Measurements from ENCODE around the gene RTL1. TPM values are rescaled to one million over a fixed set of nuclear protein-coding genes. Genes with fewer than 3 reads are reported as not detected.

RTL1 gene
- polyA plus RNA-seq, 4 donors = 0.18 TPM; not detected in 3

GRCh38 chr14:100909439-100909838 is 5.9 kb upstream of the RTL1 start:
- no peaks in the 10 kb centered on the region for H3K9me3 ChIP-seq (ENCODE audit: control insufficient read depth in 2 of 2, insufficient read depth in 1 of 2, low read depth in 1 of 2, low read length in 1 of 2)
- H3K27ac ChIP-seq (ENCODE audit: low read depth in 1 of 3, low read length in 2 of 3) = no peak overlapping the region
- peaks cover 0 to 2% (median 0%) of the 10 kb centered on the region in 3 donors for H3K36me3 ChIP-seq (ENCODE audit: control insufficient read depth in 3 of 3, insufficient read depth in 2 of 3, low read depth in 1 of 3, low read length in 3 of 3)
- FAIRE-seq = no peak
- no peak for DNase-seq
- WGBS, 3 donors = 75 to 90% (median 78%) methylated on average over 9 of the region's 9 CpGs
- no peaks in the 10 kb centered on the region for H3K4me1 ChIP-seq (ENCODE audit: control insufficient read depth in 3 of 3, insufficient read depth in 2 of 3, low read depth in 1 of 3, low read length in 2 of 3)
- H3K27me3 ChIP-seq (ENCODE audit: control insufficient read depth in 3 of 3, insufficient read depth in 3 of 3, low read length in 3 of 3) = peaks cover 0 to 23% (median 0%) of the 10 kb centered on the region in 3 donors
- H3K4me3 ChIP-seq (ENCODE audit: low read depth in 1 of 3, low read length in 3 of 3) = no peak overlapping the region

GRCh38 chr14:100907240-100907639 is 3.7 kb upstream of the RTL1 start:
- DNase-seq (no peak), FAIRE-seq (no peak)
- Histone ChIP-seq H3K27me3 (ENCODE audit: control insufficient read depth in 3 of 3, insufficient read depth in 3 of 3, low read length in 3 of 3) (peaks cover 0 to 44% (median 0%) of the 10 kb centered on the region in 3 donors), H3K27ac (ENCODE audit: low read depth in 1 of 3, low read length in 2 of 3) (no peak overlapping the region), H3K4me3 (ENCODE audit: low read depth in 1 of 3, low read length in 3 of 3) (no peak overlapping the region), H3K9me3 (ENCODE audit: control insufficient read depth in 2 of 2, insufficient read depth in 1 of 2, low read depth in 1 of 2, low read length in 1 of 2) (no peaks in the 10 kb centered on the region), H3K4me1 (ENCODE audit: control insufficient read depth in 3 of 3, insufficient read depth in 2 of 3, low read depth in 1 of 3, low read length in 2 of 3) (no peaks in the 10 kb centered on the region), H3K36me3 (ENCODE audit: control insufficient read depth in 3 of 3, insufficient read depth in 2 of 3, low read depth in 1 of 3, low read length in 3 of 3) (peaks cover 0 to 5% (median 0%) of the 10 kb centered on the region in 3 donors)
- 86 to 89% (median 88%) methylated on average over 8 of the region's 8 CpGs for WGBS, 3 donors

DNA sequence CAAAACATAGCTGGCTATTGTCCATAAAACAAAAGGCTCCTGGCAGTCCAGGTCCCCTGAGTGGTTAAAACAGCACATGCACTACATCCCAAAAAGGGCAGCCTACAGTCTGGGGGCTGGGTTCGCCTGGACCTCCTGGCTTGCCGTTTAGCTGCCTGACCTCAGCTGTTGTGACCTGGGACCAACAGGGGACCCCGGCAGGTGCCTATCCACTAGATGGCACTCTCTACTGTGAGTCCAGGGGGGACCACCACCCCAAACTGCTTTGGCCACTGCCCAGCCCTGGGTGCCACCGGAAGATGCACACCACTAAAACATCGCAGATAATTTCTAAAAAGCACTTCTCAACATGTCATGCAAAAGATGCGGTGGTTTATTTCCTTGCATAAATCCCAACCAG is 2.9 kb upstream of the RTL1 start:
- WGBS, 3 donors = 61 to 66% (median 63%) methylated on average over 6 of the region's 6 CpGs
- Histone ChIP-seq H3K9me3 (ENCODE audit: control insufficient read depth in 2 of 2, insufficient read depth in 1 of 2, low read depth in 1 of 2, low read length in 1 of 2) (no peaks in the 10 kb centered on the region), H3K36me3 (ENCODE audit: control insufficient read depth in 3 of 3, insufficient read depth in 2 of 3, low read depth in 1 of 3, low read length in 3 of 3) (peaks cover 0 to 8% (median 0%) of the 10 kb centered on the region in 3 donors), H3K4me3 (ENCODE audit: low read depth in 1 of 3, low read length in 3 of 3) (no peak overlapping the region), H3K27me3 (ENCODE audit: control insufficient read depth in 3 of 3, insufficient read depth in 3 of 3, low read length in 3 of 3) (peaks cover 0 to 49% (median 0%) of the 10 kb centered on the region in 3 donors), H3K4me1 (ENCODE audit: control insufficient read depth in 3 of 3, insufficient read depth in 2 of 3, low read depth in 1 of 3, low read length in 2 of 3) (no peaks in the 10 kb centered on the region), H3K27ac (ENCODE audit: low read depth in 1 of 3, low read length in 2 of 3) (no peak overlapping the region)
- no peak for DNase-seq
- no peak for FAIRE-seq

DNA sequence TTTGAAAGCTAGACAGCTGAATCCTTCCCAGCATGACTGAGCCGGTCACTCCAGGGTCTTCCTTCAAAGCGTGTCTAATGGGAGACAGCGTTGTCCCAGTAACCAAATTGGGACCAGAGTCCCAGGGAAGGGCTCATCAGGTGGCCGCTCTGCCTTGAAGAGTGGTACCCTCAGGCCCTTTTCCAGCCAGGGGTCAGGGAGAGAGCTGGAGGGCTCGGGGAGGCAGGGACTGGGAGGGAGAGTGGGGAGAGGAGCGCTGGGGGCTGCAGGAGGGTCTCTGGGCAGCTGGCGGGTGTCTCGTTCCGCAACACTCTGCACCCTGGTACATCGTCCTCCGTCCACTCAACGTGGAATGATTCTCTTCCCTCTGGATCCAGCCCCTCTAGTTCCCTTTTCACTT is 1.6 kb upstream of the RTL1 start:
- WGBS, 3 donors = 60 to 74% (median 72%) methylated on average over 12 of the region's 12 CpGs
- Histone ChIP-seq H3K9me3 (ENCODE audit: control insufficient read depth in 2 of 2, insufficient read depth in 1 of 2, low read depth in 1 of 2, low read length in 1 of 2) (no peaks in the 10 kb centered on the region), H3K4me3 (ENCODE audit: low read depth in 1 of 3, low read length in 3 of 3) (no peak overlapping the region), H3K4me1 (ENCODE audit: control insufficient read depth in 3 of 3, insufficient read depth in 2 of 3, low read depth in 1 of 3, low read length in 2 of 3) (no peaks in the 10 kb centered on the region), H3K27ac (ENCODE audit: low read depth in 1 of 3, low read length in 2 of 3) (no peak overlapping the region), H3K27me3 (ENCODE audit: control insufficient read depth in 3 of 3, insufficient read depth in 3 of 3, low read length in 3 of 3) (peaks cover 0 to 50% (median 3%) of the 10 kb centered on the region in 3 donors), H3K36me3 (ENCODE audit: control insufficient read depth in 3 of 3, insufficient read depth in 2 of 3, low read depth in 1 of 3, low read length in 3 of 3) (peaks cover 0 to 10% (median 0%) of the 10 kb centered on the region in 3 donors)
- no peak for FAIRE-seq
- DNase-seq = no peak

- Histone ChIP-seq H3K36me3 (ENCODE audit: control insufficient read depth in 3 of 3, insufficient read depth in 2 of 3, low read depth in 1 of 3, low read length in 3 of 3) (peaks cover 0 to 10% (median 0%) of the 10 kb centered on the region in 3 donors), H3K27ac (ENCODE audit: low read depth in 1 of 3, low read length in 2 of 3) (no peak overlapping the region), H3K4me1 (ENCODE audit: control insufficient read depth in 3 of 3, insufficient read depth in 2 of 3, low read depth in 1 of 3, low read length in 2 of 3) (peaks cover 0 to 4% (median 0%) of the 10 kb centered on the region in 3 donors), H3K9me3 (ENCODE audit: control insufficient read depth in 2 of 2, insufficient read depth in 1 of 2, low read depth in 1 of 2, low read length in 1 of 2) (no peaks in the 10 kb centered on the region), H3K27me3 (ENCODE audit: control insufficient read depth in 3 of 3, insufficient read depth in 3 of 3, low read length in 3 of 3) (peaks cover 0 to 55% (median 3%) of the 10 kb centered on the region in 3 donors), H3K4me3 (ENCODE audit: low read depth in 1 of 3, low read length in 3 of 3) (no peak overlapping the region)
- DNase-seq (no peak), FAIRE-seq (no peak)
- WGBS, 3 donors = 15 to 27% (median 26%) methylated on average over 37 to 45 of the region's 45 CpGs
Observed at GRCh38 chr14:100904307-100905087, 975 bp upstream of the RTL1 start.

DNA sequence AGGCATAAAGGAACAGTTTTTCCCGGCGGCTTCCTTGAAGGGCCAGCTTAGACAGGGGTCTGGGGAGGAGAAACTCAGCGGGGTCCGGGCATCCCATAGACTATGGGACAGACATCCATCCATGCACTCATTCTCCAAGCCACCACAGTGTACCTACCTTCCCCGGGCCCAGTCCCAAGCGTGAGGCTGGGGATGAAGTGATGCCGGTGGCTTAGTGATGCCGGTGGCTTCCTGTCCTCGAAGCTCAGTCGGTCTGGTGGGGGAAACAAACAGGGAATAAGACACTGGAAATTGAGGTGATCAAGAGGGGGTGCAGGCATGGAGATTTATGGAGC is 421 bp downstream of the RTL1 start:
- Histone ChIP-seq H3K27ac (ENCODE audit: low read depth in 1 of 3, low read length in 2 of 3) (no peak overlapping the region), H3K4me1 (ENCODE audit: control insufficient read depth in 3 of 3, insufficient read depth in 2 of 3, low read depth in 1 of 3, low read length in 2 of 3) (peaks cover 0 to 4% (median 0%) of the 10 kb centered on the region in 3 donors), H3K36me3 (ENCODE audit: control insufficient read depth in 3 of 3, insufficient read depth in 2 of 3, low read depth in 1 of 3, low read length in 3 of 3) (peaks cover 0 to 13% (median 0%) of the 10 kb centered on the region in 3 donors), H3K4me3 (ENCODE audit: low read depth in 1 of 3, low read length in 3 of 3) (no peak overlapping the region), H3K27me3 (ENCODE audit: control insufficient read depth in 3 of 3, insufficient read depth in 3 of 3, low read length in 3 of 3) (peaks cover 0 to 64% (median 3%) of the 10 kb centered on the region in 3 donors), H3K9me3 (ENCODE audit: control insufficient read depth in 2 of 2, insufficient read depth in 1 of 2, low read depth in 1 of 2, low read length in 1 of 2) (no peaks in the 10 kb centered on the region)
- no peak for FAIRE-seq
- no peak for DNase-seq
- 65 to 86% (median 81%) methylated on average over 10 of the region's 10 CpGs for WGBS, 3 donors

- Histone ChIP-seq H3K36me3 (ENCODE audit: control insufficient read depth in 3 of 3, insufficient read depth in 2 of 3, low read depth in 1 of 3, low read length in 3 of 3) (peaks cover 0 to 13% (median 0%) of the 10 kb centered on the region in 3 donors), H3K4me1 (ENCODE audit: control insufficient read depth in 3 of 3, insufficient read depth in 2 of 3, low read depth in 1 of 3, low read length in 2 of 3) (peaks cover 0 to 4% (median 0%) of the 10 kb centered on the region in 3 donors), H3K27me3 (ENCODE audit: control insufficient read depth in 3 of 3, insufficient read depth in 3 of 3, low read length in 3 of 3) (peaks cover 0 to 64% (median 3%) of the 10 kb centered on the region in 3 donors), H3K27ac (ENCODE audit: low read depth in 1 of 3, low read length in 2 of 3) (no peak overlapping the region), H3K4me3 (ENCODE audit: low read depth in 1 of 3, low read length in 3 of 3) (no peak overlapping the region), H3K9me3 (ENCODE audit: control insufficient read depth in 2 of 2, insufficient read depth in 1 of 2, low read depth in 1 of 2, low read length in 1 of 2) (no peaks in the 10 kb centered on the region)
- 45 to 63% (median 57%) methylated on average over 18 of the region's 18 CpGs for WGBS, 3 donors
- DNase-seq (no peak), FAIRE-seq (no peak)
Observed at GRCh38 chr14:100902295-100903133, 1.0 kb downstream of the RTL1 start.

- H3K27ac ChIP-seq (ENCODE audit: low read depth in 1 of 3, low read length in 2 of 3) = no peak overlapping the region
- DNase-seq (no peak), FAIRE-seq (no peak)
- H3K4me1 ChIP-seq (ENCODE audit: control insufficient read depth in 3 of 3, insufficient read depth in 2 of 3, low read depth in 1 of 3, low read length in 2 of 3) = peaks cover 0 to 4% (median 0%) of the 10 kb centered on the region in 3 donors
- peaks cover 2 to 58% (median 3%) of the 10 kb centered on the region in 3 donors for H3K27me3 ChIP-seq (ENCODE audit: control insufficient read depth in 3 of 3, insufficient read depth in 3 of 3, low read length in 3 of 3)
- no peak overlapping the region for H3K4me3 ChIP-seq (ENCODE audit: low read depth in 1 of 3, low read length in 3 of 3)
- H3K36me3 ChIP-seq (ENCODE audit: control insufficient read depth in 3 of 3, insufficient read depth in 2 of 3, low read depth in 1 of 3, low read length in 3 of 3) = peaks cover 0 to 13% (median 0%) of the 10 kb centered on the region in 3 donors
- 84 to 89% (median 85%) methylated on average over 12 of the region's 12 CpGs for WGBS, 3 donors
- H3K9me3 ChIP-seq (ENCODE audit: control insufficient read depth in 2 of 2, insufficient read depth in 1 of 2, low read depth in 1 of 2, low read length in 1 of 2) = no peaks in the 10 kb centered on the region
Observed at GRCh38 chr14:100901391-100902183, 1.9 kb downstream of the RTL1 start.
